ENCODE measurements around the gene TNIK. TPM values are rescaled to one million over a fixed set of nuclear protein-coding genes. Genes with fewer than 3 reads are reported as not detected.

TNIK gene
- total RNA-seq, 3 donors from 2014 or later, result 7.4 to 17.6 (median 10.2) TPM

DNA sequence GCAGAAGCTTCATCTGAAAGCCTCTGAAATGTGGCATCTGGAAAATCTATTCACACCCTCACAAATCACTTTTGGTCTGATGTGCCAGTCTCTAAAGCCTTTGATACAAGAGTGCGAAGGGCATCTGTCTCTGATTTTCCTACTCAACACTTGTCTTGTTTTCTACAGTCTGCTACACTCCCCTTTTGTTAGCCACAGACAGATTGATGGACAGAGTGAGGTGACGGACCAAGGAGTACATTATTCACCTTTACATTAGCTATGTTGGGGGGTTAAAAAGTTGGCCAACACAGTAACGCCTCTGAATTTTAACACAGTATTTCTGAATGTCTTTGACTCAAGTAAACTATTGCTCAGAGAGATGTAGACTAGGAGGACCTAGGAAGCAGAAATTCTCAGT is 63.1 kb downstream of the TNIK start:
- H3K27ac ChIP-seq, result no peak overlapping the region
- no peaks in the 10 kb centered on the region for H3K27me3 ChIP-seq
- H3K4me1 ChIP-seq, result no peaks in the 10 kb centered on the region
- TF ChIP-seq, protein P1, sequence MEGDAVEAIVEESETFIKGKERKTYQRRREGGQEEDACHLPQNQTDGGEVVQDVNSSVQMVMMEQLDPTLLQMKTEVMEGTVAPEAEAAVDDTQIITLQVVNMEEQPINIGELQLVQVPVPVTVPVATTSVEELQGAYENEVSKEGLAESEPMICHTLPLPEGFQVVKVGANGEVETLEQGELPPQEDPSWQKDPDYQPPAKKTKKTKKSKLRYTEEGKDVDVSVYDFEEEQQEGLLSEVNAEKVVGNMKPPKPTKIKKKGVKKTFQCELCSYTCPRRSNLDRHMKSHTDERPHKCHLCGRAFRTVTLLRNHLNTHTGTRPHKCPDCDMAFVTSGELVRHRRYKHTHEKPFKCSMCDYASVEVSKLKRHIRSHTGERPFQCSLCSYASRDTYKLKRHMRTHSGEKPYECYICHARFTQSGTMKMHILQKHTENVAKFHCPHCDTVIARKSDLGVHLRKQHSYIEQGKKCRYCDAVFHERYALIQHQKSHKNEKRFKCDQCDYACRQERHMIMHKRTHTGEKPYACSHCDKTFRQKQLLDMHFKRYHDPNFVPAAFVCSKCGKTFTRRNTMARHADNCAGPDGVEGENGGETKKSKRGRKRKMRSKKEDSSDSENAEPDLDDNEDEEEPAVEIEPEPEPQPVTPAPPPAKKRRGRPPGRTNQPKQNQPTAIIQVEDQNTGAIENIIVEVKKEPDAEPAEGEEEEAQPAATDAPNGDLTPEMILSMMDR (IDR thresholded peaks at IDR 0.05), result no peak
- TF ChIP-seq POLR2AphosphoS5 (IDR thresholded peaks at IDR 0.05), result no peak
- TF ChIP-seq POLR2A (IDR thresholded peaks at IDR 0.05), result no peak
- no peaks in the 10 kb centered on the region for H3K9me3 ChIP-seq
- no peaks in the 10 kb centered on the region for H3K36me3 ChIP-seq
- intact Hi-C loops (cut with DNase I; ENCODE audit: low total_unique reads), result no loop called here
- no peak overlapping the region for H3K4me3 ChIP-seq
- DNase-seq (ENCODE audit: low spot score in 2 of 2), result no peak

- TF ChIP-seq, protein P1 (IDR thresholded peaks at IDR 0.05), result no peak
- TF ChIP-seq POLR2AphosphoS5 (IDR thresholded peaks at IDR 0.05) (no peak), POLR2A (IDR thresholded peaks at IDR 0.05) (no peak)
- no peak for DNase-seq (ENCODE audit: low spot score in 2 of 2)
- Histone ChIP-seq H3K27me3 (no peaks in the 10 kb centered on the region), H3K9me3 (peaks cover 0 to 5% of the 10 kb centered on the region in 2 donors), H3K4me1 (no peaks in the 10 kb centered on the region), H3K4me3 (no peak overlapping the region), H3K27ac (no peak overlapping the region), H3K36me3 (no peaks in the 10 kb centered on the region)
- intact Hi-C loops (cut with DNase I; ENCODE audit: low total_unique reads), result no loop called here
Observed at GRCh38 chr3:171396048-171396447, 64.2 kb downstream of the TNIK start.

- peaks cover 0 to 5% of the 10 kb centered on the region in 2 donors for H3K9me3 ChIP-seq
- peak overlapping the region in 1 of 2 donors; percentile 2 for H3K27ac ChIP-seq
- intact Hi-C loops (cut with DNase I; ENCODE audit: low total_unique reads), result no loop called here
- H3K36me3 ChIP-seq, result no peaks in the 10 kb centered on the region
- no peak for TF ChIP-seq POLR2AphosphoS5 (IDR thresholded peaks at IDR 0.05)
- TF ChIP-seq POLR2A (IDR thresholded peaks at IDR 0.05), result no peak
- TF ChIP-seq, protein P1 (IDR thresholded peaks at IDR 0.05), result no peak
- no peaks in the 10 kb centered on the region for H3K27me3 ChIP-seq
- no peak overlapping the region for H3K4me3 ChIP-seq
- H3K4me1 ChIP-seq, result no peaks in the 10 kb centered on the region
- DNase-seq (ENCODE audit: low spot score in 2 of 2), result no peak
Observed at GRCh38 chr3:171393032-171393744, 67.0 kb downstream of the TNIK start.

- Histone ChIP-seq H3K9me3 (peaks cover 0 to 5% of the 10 kb centered on the region in 2 donors), H3K36me3 (no peaks in the 10 kb centered on the region), H3K27me3 (no peaks in the 10 kb centered on the region), H3K4me3 (no peak overlapping the region), H3K4me1 (no peaks in the 10 kb centered on the region), H3K27ac (no peak overlapping the region)
- DNase-seq (ENCODE audit: low spot score in 2 of 2), result no peak
- intact Hi-C loops (cut with DNase I; ENCODE audit: low total_unique reads), result no loop called here
- TF ChIP-seq POLR2AphosphoS5 (IDR thresholded peaks at IDR 0.05) (no peak), POLR2A (IDR thresholded peaks at IDR 0.05) (no peak)
- TF ChIP-seq, protein P1 (IDR thresholded peaks at IDR 0.05), result no peak
Observed at GRCh38 chr3:171391432-171391831, 68.8 kb downstream of the TNIK start.

DNA sequence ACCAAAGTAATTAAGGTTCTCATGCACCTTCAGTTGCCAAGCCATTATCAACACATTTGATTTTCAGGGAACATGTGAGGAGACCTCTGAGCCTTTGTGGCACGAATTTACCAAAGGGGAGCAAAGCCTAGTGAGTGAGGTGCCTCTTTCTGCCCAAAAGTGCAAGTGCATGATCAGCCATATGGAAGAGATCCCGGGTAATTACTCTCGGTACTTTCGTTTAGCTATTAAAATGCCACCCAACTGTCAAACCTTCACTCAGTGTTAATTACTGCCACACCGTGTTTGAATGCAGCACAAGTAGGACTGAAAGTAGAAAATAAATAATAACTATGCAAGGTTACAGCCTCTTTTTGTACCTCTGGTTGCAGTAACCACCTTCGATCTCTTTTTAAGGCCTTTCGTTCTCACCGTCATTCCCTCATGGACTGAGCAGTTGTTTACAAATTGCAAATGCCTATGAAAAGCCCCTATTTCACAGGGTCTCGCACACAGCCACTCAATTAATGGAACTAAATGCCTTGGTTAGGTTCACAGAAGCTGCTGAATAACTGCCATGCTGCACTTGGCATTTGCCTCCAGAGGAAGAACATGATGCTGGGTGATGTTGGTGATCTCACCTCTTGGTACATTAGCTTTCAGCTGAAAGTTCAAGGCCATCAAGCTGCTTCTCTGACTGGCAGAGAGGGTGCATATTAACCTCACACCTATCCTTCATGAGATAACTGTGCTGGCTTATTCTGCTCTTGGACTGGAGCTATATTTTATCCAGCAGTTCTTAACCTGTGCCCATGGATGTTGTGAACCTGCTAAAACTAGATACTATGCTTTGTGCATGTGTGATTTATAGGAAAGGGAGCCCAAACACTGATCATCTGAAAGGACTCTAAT is 69.9 kb downstream of the TNIK start:
- no peak overlapping the region for H3K4me3 ChIP-seq
- H3K4me1 ChIP-seq, result no peaks in the 10 kb centered on the region
- H3K9me3 ChIP-seq, result peaks cover 0 to 5% of the 10 kb centered on the region in 2 donors
- no peak overlapping the region for H3K27ac ChIP-seq
- no peaks in the 10 kb centered on the region for H3K27me3 ChIP-seq
- DNase-seq (ENCODE audit: low spot score in 2 of 2), result no peak
- intact Hi-C loops (cut with DNase I; ENCODE audit: low total_unique reads), result no loop called here
- TF ChIP-seq, protein P1 (IDR thresholded peaks at IDR 0.05), result no peak
- H3K36me3 ChIP-seq, result no peaks in the 10 kb centered on the region

Data from breast epithelium (tissue), 4 donors.